HL-60/S4 treated with phorbol 12-myristate 13-acetate at 8.2 ng/mL for 4 days and 3 days (cell line): Measurements from ENCODE around the gene FAM25G.

Experiments used
- in situ Hi-C: fragments of 300-500 bp; cut with MboI; formaldehyde crosslinking; loops from 2 replicates; pipeline ENCODE4 v1.15.0; 2022; ENCODE audit warnings: low sequenced_read_pairs

FAM25G gene

GRCh38 chr10:47449102-47449978 is 42.2 kb downstream of the FAM25G start:
- in situ Hi-C loops: no loop called here

- in situ Hi-C loops: no loop called here
Observed at GRCh38 chr10:47447705-47448104, 43.8 kb downstream of the FAM25G start.

GRCh38 chr10:47447209-47447608 is 44.3 kb downstream of the FAM25G start:
- in situ Hi-C loops: no loop called here

GRCh38 chr10:47445720-47446119 is 45.8 kb downstream of the FAM25G start:
- in situ Hi-C loops: no loop called here

- in situ Hi-C loops: no loop called here
Observed at GRCh38 chr10:47444047-47444446, 47.5 kb downstream of the FAM25G start.

- in situ Hi-C loops: no loop called here
Observed at GRCh38 chr10:47443145-47443544, 48.4 kb downstream of the FAM25G start.

- in situ Hi-C loops: no loop called here
Observed at GRCh38 chr10:47442351-47442750, 49.1 kb downstream of the FAM25G start.

GRCh38 chr10:47441938-47442337 is 49.6 kb downstream of the FAM25G start:
- in situ Hi-C loops: no loop called here

- in situ Hi-C loops: no loop called here
Observed at GRCh38 chr10:47440207-47440606, 51.3 kb downstream of the FAM25G start.

- in situ Hi-C loops: no loop called here
Observed at GRCh38 chr10:47438857-47439474, 52.5 kb downstream of the FAM25G start.
